ENCODE results near the gene EPHA6.

EPHA6 gene

GRCh38 chr3:96813820-96814650 is at the start of gene EPHA6:
TSS of gene EPHA6 (plus strand) at chr3:96814594.
- peak in 1 of 2 experiments; percentile 24 for DNase-seq

- DNase-seq = no peak
These were observed 37.6 kb upstream of the EPHA6 start for GRCh38 chr3:96776818-96777217.

- no peak for DNase-seq
These were observed 34.6 kb upstream of the EPHA6 start for GRCh38 chr3:96779810-96780209.

DNA sequence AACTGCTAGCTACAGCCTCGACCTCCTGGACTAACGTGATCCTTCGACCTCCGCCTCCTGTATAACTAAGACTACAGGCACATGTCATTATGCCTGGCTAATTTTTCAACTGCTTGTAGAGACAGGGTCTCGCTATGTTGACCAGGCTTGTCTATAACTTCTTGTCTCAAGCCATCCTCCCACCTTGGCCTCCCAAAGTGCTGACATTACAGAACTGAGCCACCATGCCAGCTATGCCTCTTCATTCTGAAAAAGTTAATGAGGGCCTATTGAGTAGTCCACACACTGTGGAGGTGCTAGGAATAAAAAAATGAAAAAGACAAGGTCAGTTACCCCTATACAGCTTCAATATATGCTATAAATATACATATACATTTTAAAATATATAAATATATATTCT is 18.3 kb upstream of the EPHA6 start:
- DNase-seq = no peak

GRCh38 chr3:96803870-96804269 is 10.5 kb upstream of the EPHA6 start:
- no peak for DNase-seq

GRCh38 chr3:96806341-96806740 is 8.1 kb upstream of the EPHA6 start:
- no peak for DNase-seq

- peak in 1 of 2 experiments; percentile 5 for DNase-seq
These were observed 1.1 kb upstream of the EPHA6 start for GRCh38 chr3:96813134-96813819.

DNA sequence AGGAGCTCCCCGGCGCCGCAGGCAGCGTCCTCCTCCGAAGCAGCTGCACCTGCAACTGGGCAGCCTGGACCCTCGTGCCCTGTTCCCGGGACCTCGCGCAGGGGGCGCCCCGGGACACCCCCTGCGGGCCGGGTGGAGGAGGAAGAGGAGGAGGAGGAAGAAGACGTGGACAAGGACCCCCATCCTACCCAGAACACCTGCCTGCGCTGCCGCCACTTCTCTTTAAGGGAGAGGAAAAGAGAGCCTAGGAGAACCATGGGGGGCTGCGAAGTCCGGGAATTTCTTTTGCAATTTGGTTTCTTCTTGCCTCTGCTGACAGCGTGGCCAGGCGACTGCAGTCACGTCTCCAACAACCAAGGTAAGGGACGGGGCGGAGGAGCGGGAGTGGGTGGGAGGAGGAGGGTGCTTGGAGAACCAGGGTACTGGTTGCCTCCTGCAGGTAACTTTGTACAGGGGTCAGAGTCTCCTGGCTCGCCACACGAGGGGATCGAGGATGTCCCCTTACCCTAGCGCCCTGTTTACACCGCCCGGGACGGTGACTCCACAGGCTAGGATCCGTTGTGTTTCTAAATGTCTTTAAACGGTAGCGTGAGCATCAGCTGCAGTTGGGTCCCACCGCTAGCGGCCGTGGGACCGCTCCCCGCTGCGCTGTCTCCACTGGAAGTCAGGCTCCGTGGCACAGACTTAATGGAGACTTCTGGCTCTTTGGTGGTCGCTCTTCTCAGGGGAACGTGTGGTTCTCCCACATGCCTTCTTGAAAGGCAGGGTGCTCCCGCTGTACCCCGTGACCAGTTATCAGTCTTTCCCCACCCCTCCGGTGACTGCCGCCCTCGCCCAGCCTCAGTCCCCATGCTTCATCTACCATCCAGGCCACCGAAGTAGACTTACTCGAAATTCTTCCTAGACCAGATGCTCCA is 515 bp downstream of the EPHA6 start:
- no peak for DNase-seq

DNA sequence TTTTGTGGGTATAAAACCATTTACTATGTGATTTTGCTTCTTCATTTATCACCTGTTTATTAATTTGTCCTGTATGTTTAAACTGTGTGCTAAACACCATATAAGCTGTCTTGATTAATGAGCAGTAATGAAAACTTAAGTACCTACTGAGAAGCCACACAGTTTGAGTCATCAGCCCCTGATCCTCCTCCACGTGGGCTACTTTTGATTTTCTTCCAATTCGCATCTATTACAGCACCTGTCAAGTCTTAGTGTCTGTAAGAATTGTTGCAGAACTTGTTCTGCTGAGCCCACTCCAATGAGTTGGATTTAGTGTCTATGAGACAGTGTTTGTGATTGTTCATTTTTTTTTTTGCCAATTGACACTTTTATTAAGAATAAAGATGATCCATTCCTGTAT is 16.8 kb downstream of the EPHA6 start:
- no peak for DNase-seq

GRCh38 chr3:96833301-96833700 is 18.9 kb downstream of the EPHA6 start:
- no peak for DNase-seq

- no peak for DNase-seq
These were observed 21.9 kb downstream of the EPHA6 start for GRCh38 chr3:96836153-96836915.

GRCh38 chr3:96843505-96844203 is 29.3 kb downstream of the EPHA6 start:
- DNase-seq = no peak

DNA sequence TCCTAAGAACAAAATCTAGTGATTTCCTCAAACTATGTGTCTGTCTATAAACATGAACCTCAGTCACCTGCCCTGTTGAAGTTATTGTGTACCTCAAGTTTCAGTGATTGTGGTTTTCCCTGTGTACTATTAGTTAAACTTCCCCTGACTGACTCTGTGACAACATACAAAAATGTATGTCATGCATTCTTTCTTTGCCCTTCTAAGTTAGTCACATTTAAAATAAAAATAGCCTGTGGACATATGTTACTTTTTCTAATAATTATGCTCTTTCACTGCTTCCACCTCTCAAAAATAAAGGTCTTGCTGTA is 29.8 kb downstream of the EPHA6 start:
- no peak for DNase-seq

GRCh38 chr3:96852849-96853248 is 38.5 kb downstream of the EPHA6 start:
- no peak for DNase-seq

DNA sequence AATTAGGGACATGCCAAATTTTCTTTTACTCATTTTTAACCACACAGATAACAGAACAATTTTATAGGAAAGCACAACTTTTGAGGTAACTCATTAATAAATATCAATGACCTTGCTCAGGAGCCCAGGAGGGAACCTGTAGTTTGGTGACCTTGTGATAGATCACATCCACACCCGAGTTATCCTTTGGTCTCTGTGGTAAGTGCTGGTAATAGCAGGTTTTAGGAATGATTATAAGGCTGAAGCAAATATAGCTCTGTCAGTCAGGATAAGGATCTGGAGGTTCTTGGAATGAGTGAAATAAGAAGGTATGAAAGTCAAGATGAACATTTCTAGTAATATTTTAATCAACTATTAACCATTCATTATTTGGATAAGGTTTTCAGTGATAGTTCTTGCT is 46.5 kb downstream of the EPHA6 start:
- no peak for DNase-seq

GRCh38 chr3:96863129-96863740 is 48.8 kb downstream of the EPHA6 start:
- DNase-seq = peak in 1 of 2 experiments; percentile 9

DNA sequence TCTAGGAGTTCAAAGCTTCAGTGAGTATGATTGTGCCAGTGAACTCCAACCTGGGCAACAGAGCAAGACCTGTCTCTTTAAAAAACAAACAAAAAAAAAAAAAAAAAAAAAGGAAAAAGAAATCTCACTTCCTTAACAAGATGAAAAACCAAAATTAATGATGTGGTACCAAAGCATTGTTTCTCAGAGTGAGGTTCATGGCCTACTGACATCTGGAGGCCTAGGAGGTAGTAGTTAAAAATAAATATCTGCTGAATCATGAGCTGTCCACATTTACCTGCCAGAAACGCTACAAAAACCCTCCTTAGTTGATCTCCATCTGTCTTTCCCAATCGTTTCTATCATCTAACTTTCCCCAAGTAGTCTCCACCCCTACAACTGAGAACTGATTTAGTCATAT is 51.2 kb downstream of the EPHA6 start:
- no peak for DNase-seq

- DNase-seq = no peak
These were observed 54.9 kb downstream of the EPHA6 start for GRCh38 chr3:96869316-96869715.

- DNase-seq = no peak
These were observed 63.1 kb downstream of the EPHA6 start for GRCh38 chr3:96877510-96877909.

- no peak for DNase-seq
These were observed 85.6 kb downstream of the EPHA6 start for GRCh38 chr3:96900031-96900430.

- no peak for DNase-seq
These were observed 86.2 kb downstream of the EPHA6 start for GRCh38 chr3:96900566-96900965.

DNA sequence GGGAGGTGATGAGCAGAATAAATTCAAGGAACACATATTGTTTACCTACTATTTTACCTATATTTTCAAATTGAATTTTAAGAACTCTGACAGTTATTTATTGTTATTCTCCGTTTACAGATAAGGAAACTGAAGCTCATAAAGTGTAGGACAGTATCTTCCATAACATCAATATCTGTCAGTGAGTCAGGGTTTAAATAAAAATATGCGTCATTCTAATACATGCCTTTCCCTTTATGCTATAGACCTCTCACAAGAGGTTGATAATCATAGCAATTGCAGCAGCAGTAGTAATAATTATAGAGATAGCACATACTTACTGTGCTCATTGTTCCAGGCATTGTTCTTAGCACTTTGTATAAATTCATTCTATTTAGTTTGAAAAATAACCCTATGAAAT is 101.1 kb downstream of the EPHA6 start:
- DNase-seq = no peak

Measured in cerebellar nuclear complex (tissue), 1 donor.